Measurements from ENCODE around the gene OCIAD1.

- TF ChIP-seq CTCF (IDR thresholded peaks at IDR 0.05) (no peak), POLR2A (IDR thresholded peaks at IDR 0.05) (no peak), EP300 (IDR thresholded peaks at IDR 0.05) (no peak)
These were observed 693 bp downstream of the OCIAD1 start for GRCh38 chr4:48831532-48832030.
